Stimulated activated CD4-positive, alpha-beta T cell treated with anti-CD3 and anti-CD28 coated beads, TNF-alpha, amount 100 ng/mL, for 4 hours (primary cell): Measurements from ENCODE around the gene CASK.

Experiments
- DNase-seq, 3 experiments: peaks; one replicate each; pipeline ENCODE4 v3.0.0-alpha.2; 2020; ENCODE audit warnings: low read depth in 3 of 3

CASK gene

GRCh38 chrX:41473936-41474725 is 449.2 kb downstream of the CASK start:
- no peak for DNase-seq

- DNase-seq = no peak
Observed at GRCh38 chrX:41472231-41472815, 451.0 kb downstream of the CASK start.

GRCh38 chrX:41471786-41472185 is 451.6 kb downstream of the CASK start:
- DNase-seq = no peak

GRCh38 chrX:41470706-41471105 is 452.6 kb downstream of the CASK start:
- no peak for DNase-seq

- DNase-seq = no peak
Observed at GRCh38 chrX:41468647-41469323, 454.6 kb downstream of the CASK start.
